ENCODE measurements around the gene INPP5D. TPM values are rescaled to one million over a fixed set of nuclear protein-coding genes. Genes with fewer than 3 reads are reported as not detected.

Gene INPP5D
- polyA plus RNA-seq, 1 donor (not counting 4 experiments of a cell fraction or from before 2014, with no cell fraction given) = 7.5 TPM

GRCh38 chr2:233179848-233180366 is 119.8 kb downstream of the INPP5D start:
- no peak for FAIRE-seq
- H3K9me1 ChIP-seq (ENCODE audit: control insufficient read depth, extremely low read depth, insufficient read depth, low read length) = no peaks in the 10 kb centered on the region
- no peak overlapping the region for H2AFZ ChIP-seq (ENCODE audit: control insufficient read depth, low read length)
- no peak for DNase-seq (ENCODE audit: low read depth, low spot score)
- H3K9me3 ChIP-seq (ENCODE audit: control insufficient read depth, low read depth, low read length) = no peaks in the 10 kb centered on the region
- H4K20me1 ChIP-seq (ENCODE audit: control insufficient read depth, extremely low read depth, insufficient read depth, low read length) = no peaks in the 10 kb centered on the region
- no peaks in the 10 kb centered on the region for H3K27me3 ChIP-seq (ENCODE audit: control insufficient read depth, extremely low read depth, insufficient read depth, low read length)
- H3K79me2 ChIP-seq (ENCODE audit: control insufficient read depth, insufficient read depth, low read length) = no peaks in the 10 kb centered on the region
- no peak overlapping the region for H3K9ac ChIP-seq (ENCODE audit: control insufficient read depth, extremely low read depth, insufficient read depth, low read length)
- H3K36me3 ChIP-seq (ENCODE audit: control insufficient read depth in 2 of 2, extremely low read depth in 1 of 2, insufficient read depth in 2 of 2, low read length in 2 of 2) = peaks cover 7 to 26% of the 10 kb centered on the region in 2 experiments
- TF ChIP-seq CTCF (optimal IDR thresholded peaks at IDR 0.05 in 1 of 3, IDR thresholded peaks at IDR 0.05 in 1 of 3, conservative IDR thresholded peaks at IDR 0.05 in 1 of 3; ENCODE audit: extremely low read depth in 1 of 3, insufficient read depth in 2 of 3, low read length in 3 of 3) (no peak), EZH2 (IDR thresholded peaks at IDR 0.05; ENCODE audit: low read length) (no peak)
- no peaks in the 10 kb centered on the region for H3K4me1 ChIP-seq (ENCODE audit: control insufficient read depth, extremely low read depth, insufficient read depth, low read length)
- H3K27ac ChIP-seq (ENCODE audit: control insufficient read depth, insufficient read depth, low read length) = no peak overlapping the region
- H3K4me3 ChIP-seq (ENCODE audit: control insufficient read depth in 2 of 3, extremely low read depth in 1 of 3, insufficient read depth in 2 of 3, low read depth in 1 of 3, low read length in 3 of 3) = no peak overlapping the region
- no peak overlapping the region for H3K4me2 ChIP-seq (ENCODE audit: control insufficient read depth, extremely low read depth, insufficient read depth, low read depth, low read length)
- dilution Hi-C loops (cut with MboI; ENCODE audit: extremely low pct_ligation_motif_present, low sequenced_read_pairs) = no loop called here

- H3K36me3 ChIP-seq (ENCODE audit: control insufficient read depth in 2 of 2, extremely low read depth in 1 of 2, insufficient read depth in 2 of 2, low read length in 2 of 2) = peaks cover 14 to 37% of the 10 kb centered on the region in 2 experiments
- no peaks in the 10 kb centered on the region for H4K20me1 ChIP-seq (ENCODE audit: control insufficient read depth, extremely low read depth, insufficient read depth, low read length)
These were observed 123.8 kb downstream of the INPP5D start for GRCh38 chr2:233183869-233184418.

More at GRCh38 chr2:233183869-233184418, 123.8 kb downstream of the INPP5D start:
- Histone ChIP-seq H3K79me2 (ENCODE audit: control insufficient read depth, insufficient read depth, low read length) (no peaks in the 10 kb centered on the region), H2AFZ (ENCODE audit: control insufficient read depth, low read length) (no peak overlapping the region), H3K4me2 (ENCODE audit: control insufficient read depth, extremely low read depth, insufficient read depth, low read depth, low read length) (no peak overlapping the region), H3K27me3 (ENCODE audit: control insufficient read depth, extremely low read depth, insufficient read depth, low read length) (no peaks in the 10 kb centered on the region), H3K4me3 (ENCODE audit: control insufficient read depth in 2 of 3, extremely low read depth in 1 of 3, insufficient read depth in 2 of 3, low read depth in 1 of 3, low read length in 3 of 3) (no peak overlapping the region), H3K27ac (ENCODE audit: control insufficient read depth, insufficient read depth, low read length) (no peak overlapping the region), H3K9me3 (ENCODE audit: control insufficient read depth, low read depth, low read length) (no peaks in the 10 kb centered on the region), H3K9me1 (ENCODE audit: control insufficient read depth, extremely low read depth, insufficient read depth, low read length) (no peaks in the 10 kb centered on the region), H3K9ac (ENCODE audit: control insufficient read depth, extremely low read depth, insufficient read depth, low read length) (no peak overlapping the region), H3K4me1 (ENCODE audit: control insufficient read depth, extremely low read depth, insufficient read depth, low read length) (peaks cover 3% of the 10 kb centered on the region)
- DNase-seq (ENCODE audit: low read depth, low spot score) = no peak
- dilution Hi-C loops (cut with MboI; ENCODE audit: extremely low pct_ligation_motif_present, low sequenced_read_pairs) = no loop called here
- TF ChIP-seq EZH2 (IDR thresholded peaks at IDR 0.05; ENCODE audit: low read length) (no peak), CTCF (optimal IDR thresholded peaks at IDR 0.05 in 1 of 3, IDR thresholded peaks at IDR 0.05 in 1 of 3, conservative IDR thresholded peaks at IDR 0.05 in 1 of 3; ENCODE audit: extremely low read depth in 1 of 3, insufficient read depth in 2 of 3, low read length in 3 of 3) (no peak)
- FAIRE-seq = no peak
